ENCODE measurements around the gene PCMT1. TPM values are rescaled to one million over a fixed set of nuclear protein-coding genes. Genes with fewer than 3 reads are reported as not detected.
"Not testable (repeated sequence)": the region's sequence is repeated elsewhere in the genome, so short reads cannot be mapped to it uniquely, and the experiment has no call there.

The PCMT1 gene
- total and polyA plus RNA-seq, 12 donors, result 15.9 to 113 (median 61.4) TPM

DNA sequence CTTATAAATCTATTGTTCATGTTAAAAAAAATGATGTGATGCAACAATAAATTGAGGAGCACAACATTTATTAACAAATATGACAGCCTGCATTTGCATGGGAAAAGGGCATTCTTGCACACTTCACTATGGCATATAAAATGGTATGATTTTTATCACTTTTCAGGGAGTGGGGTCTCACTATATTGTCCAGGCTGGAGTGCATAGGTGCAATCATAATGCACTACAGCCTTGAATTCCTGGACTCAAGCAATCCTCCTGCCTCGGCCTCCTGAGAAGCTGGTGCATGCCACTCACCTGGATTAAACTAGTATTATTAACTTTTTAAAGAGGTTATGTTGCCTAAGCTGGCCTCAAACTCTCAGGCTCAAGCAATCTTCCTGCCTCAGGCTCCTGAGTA, 14.6 kb upstream of the PCMT1 start:
- no peak for DNase-seq
- Histone ChIP-seq H3K4me1 (replicated peaks in 1 of 2) (no peaks in the 10 kb centered on the region), H3K36me3 (replicated peaks in 1 of 2) (peaks cover 0 to 57% of the 10 kb centered on the region in 2 donors), H3K27ac (no peak overlapping the region), H3K4me3 (no peak overlapping the region), H3K27me3 (no peaks in the 10 kb centered on the region), H3K9me3 (replicated peaks in 1 of 3) (no peaks in the 10 kb centered on the region)
- intact Hi-C loops (cut with DNase I), result loop anchor here in 1 of 2 donors (10.0 kb wide), 1 partner anchor 90 kb away; no protein-coding TSS in a partner anchor
- 100% methylated on average over 1 of the region's 1 CpG for WGBS, 4 donors
- TF ChIP-seq POLR2A (IDR thresholded peaks at IDR 0.05), result no peak
- TF ChIP-seq, protein P1, sequence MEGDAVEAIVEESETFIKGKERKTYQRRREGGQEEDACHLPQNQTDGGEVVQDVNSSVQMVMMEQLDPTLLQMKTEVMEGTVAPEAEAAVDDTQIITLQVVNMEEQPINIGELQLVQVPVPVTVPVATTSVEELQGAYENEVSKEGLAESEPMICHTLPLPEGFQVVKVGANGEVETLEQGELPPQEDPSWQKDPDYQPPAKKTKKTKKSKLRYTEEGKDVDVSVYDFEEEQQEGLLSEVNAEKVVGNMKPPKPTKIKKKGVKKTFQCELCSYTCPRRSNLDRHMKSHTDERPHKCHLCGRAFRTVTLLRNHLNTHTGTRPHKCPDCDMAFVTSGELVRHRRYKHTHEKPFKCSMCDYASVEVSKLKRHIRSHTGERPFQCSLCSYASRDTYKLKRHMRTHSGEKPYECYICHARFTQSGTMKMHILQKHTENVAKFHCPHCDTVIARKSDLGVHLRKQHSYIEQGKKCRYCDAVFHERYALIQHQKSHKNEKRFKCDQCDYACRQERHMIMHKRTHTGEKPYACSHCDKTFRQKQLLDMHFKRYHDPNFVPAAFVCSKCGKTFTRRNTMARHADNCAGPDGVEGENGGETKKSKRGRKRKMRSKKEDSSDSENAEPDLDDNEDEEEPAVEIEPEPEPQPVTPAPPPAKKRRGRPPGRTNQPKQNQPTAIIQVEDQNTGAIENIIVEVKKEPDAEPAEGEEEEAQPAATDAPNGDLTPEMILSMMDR (IDR thresholded peaks at IDR 0.05), result no peak

DNA sequence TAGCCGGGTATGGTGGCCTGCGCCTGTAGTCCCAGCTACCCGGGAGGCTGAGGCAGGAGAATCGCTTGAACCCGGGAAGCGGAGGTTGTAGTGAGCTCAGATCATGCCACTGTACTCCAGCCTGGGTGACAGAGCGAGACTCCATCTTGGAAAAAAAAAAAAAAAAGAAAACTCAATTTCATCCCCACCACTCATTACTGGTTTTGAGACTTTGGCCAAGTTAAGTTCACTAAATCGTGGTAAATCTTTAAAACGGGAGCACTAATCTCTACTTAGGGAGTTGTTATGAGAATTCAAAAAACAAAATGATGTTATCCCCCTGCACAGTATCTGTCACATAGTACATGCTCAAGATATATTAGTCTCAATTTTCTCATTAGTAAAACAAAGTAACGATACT, 4.3 kb upstream of the PCMT1 start:
- H3K9me3 ChIP-seq (replicated peaks in 1 of 3); H3K4me1 ChIP-seq (replicated peaks in 1 of 2); intact Hi-C loops (cut with DNase I); H3K27ac ChIP-seq; DNase-seq; H3K27me3 ChIP-seq: not testable (repeated sequence)
- H3K36me3 ChIP-seq (replicated peaks in 1 of 2), result peaks cover 0 to 31% of the 10 kb centered on the region in 2 donors
- WGBS, 4 donors, result 65 to 82% (median 79%) methylated on average over 10 of the region's 10 CpGs
- H3K4me3 ChIP-seq, result peak overlapping the region in 1 of 4 donors; percentile 93

DNA sequence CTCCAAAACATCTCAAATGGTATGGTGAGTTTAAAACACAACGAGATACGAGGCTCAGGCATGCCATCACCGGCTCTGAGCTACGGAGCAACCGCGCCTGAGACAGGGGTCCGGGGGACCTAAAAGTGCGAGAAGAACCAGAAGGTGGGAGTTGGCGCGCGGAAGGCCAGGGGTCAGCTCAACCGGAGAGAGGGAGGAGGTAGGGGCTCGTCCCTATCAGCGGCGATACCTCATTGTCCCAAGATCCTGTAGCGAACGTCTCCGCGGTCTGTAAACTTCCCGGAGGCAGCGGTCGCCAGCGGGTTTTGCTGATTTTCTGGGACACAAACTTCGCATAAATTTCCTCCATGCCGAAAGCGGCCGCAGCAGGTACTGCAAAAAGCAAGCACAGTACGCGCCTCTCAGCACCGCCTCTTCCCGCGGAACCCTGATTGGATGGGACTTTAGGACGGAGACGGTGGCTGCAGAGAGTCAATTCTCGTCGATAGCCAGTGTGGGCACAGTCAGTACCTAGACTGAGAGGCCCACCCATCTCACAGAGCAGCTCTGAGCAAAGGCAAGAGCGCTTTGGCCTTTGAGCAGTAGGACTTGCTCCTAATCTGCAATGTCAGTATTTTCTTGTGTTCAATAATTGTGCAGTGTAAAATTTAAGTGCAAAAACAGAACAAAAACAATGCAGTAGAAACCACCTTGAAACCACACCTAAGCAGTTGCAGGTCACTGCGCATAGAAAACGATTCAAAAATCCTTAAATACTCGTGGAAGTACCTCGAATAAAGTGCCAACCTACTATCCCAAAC, 3.2 kb upstream of the PCMT1 start, which contains the start of gene NUP43:
Gene NUP43, minus strand, starts transcription at position 383 of the 800 bp plus-strand sequence. Its CDS starts 34 bp downstream, at position 349.
- Histone ChIP-seq H3K27ac (peak within 1 kb of the TSS in 4 of 5 donors; percentile 31 to 84 (median 76)), H3K9me3 (replicated peaks in 1 of 3) (no peaks in the 10 kb centered on the region), H3K4me1 (replicated peaks in 1 of 2) (peaks cover 15 to 21% of the 10 kb centered on the region in 2 donors), H3K27me3 (no peaks in the 10 kb centered on the region), H3K4me3 (peak within 1 kb of the TSS; percentile 69 to 93 (median 71)), H3K36me3 (replicated peaks in 1 of 2) (peaks cover 0 to 20% of the 10 kb centered on the region in 2 donors)
- peak in 1 of 2 donors; percentile 72 for TF ChIP-seq POLR2A (IDR thresholded peaks at IDR 0.05)
- TF ChIP-seq, protein P1 (IDR thresholded peaks at IDR 0.05), result peak; percentile 53 to 84 (median 76)
- 2 to 6% (median 5%) methylated on average over 27 to 41 of the region's 41 CpGs for WGBS, 4 donors
- intact Hi-C loops (cut with DNase I), result no loop called here
- DNase-seq, result peak; percentile 92 to 98 (median 94)

DNA sequence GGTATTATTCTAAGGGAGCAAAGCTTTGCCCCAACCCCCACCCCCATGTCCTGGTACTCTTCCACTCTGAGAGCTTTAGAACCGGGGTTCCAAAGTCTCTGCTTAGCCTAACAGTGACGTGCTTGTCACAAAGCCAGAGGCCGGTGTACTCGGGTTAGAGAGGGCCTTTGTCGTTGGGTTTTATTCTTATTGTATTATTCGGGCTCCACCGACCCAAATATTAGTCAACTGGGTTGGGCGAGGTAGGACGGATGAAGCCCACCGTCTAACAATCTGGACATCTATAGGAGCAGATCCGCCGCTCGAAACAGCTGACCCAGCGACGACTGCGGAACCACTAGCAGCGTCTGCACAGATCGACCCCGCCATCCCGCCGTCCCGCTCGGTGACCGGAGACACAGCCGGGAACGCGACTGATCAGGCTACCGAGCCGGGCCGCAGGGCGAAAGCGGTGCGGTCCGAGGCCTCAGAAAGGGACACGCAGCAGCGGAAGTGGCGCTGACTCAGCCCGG, 403 bp upstream of the PCMT1 start:
- peaks cover 15 to 33% of the 10 kb centered on the region in 2 donors for H3K4me1 ChIP-seq (replicated peaks in 1 of 2)

DNA sequence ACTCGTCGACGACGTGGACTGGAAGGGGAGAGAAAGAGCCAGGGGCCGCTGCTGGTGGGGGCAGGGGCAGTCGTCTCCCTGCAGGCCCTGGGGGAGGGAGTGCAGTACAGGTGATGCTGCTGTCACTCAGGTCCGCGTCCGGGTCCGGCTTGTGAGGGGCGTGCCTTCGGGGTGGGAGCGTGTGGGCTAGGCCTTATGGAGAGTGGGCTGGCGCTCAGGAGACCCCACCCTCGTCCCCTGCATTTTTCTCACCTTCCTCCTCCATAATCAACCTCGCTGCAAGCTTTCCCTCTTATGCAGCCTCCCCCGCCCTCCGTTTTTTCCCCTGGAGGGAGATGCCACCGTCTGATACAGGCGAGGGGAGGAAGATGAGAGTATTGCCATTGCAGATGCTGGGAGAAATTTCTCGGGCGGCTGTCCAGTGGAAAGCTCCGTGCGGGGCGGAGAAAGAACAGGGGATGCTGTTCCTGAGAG, 632 bp downstream of the PCMT1 start:
- WGBS, 4 donors, result 0 to 1% (median 0%) methylated on average over 17 to 25 of the region's 25 CpGs
- Histone ChIP-seq H3K27me3 (no peaks in the 10 kb centered on the region), H3K9me3 (replicated peaks in 1 of 3) (no peaks in the 10 kb centered on the region), H3K27ac (peak overlapping the region; percentile 43 to 95 (median 89)), H3K4me3 (peak overlapping the region; percentile 58 to 90 (median 86)), H3K4me1 (replicated peaks in 1 of 2) (peaks cover 15 to 32% of the 10 kb centered on the region in 2 donors), H3K36me3 (replicated peaks in 1 of 2) (no peaks in the 10 kb centered on the region)
- DNase-seq, result peak; percentile 35 to 69 (median 56)
- intact Hi-C loops (cut with DNase I), result no loop called here
- no peak for TF ChIP-seq POLR2A (IDR thresholded peaks at IDR 0.05)
- TF ChIP-seq, protein P1 (IDR thresholded peaks at IDR 0.05), result no peak

More for the DNA sequence above, 403 bp upstream of the PCMT1 start:
- H3K36me3 ChIP-seq (replicated peaks in 1 of 2); H3K27me3 ChIP-seq; DNase-seq; H3K9me3 ChIP-seq (replicated peaks in 1 of 3); intact Hi-C loops (cut with DNase I): not testable (repeated sequence)
- peak overlapping the region; percentile 43 to 95 (median 89) for H3K27ac ChIP-seq
- 0% methylated on average over 18 to 25 of the region's 38 CpGs; no CpG with 5 or more reads in 1 of the 4 donors for WGBS, 4 donors
- peak overlapping the region in 2 of 4 donors; percentile 86 to 90 for H3K4me3 ChIP-seq

Measured in adrenal gland (tissue), 12 donors.